NCI-H1694 (cell line): Measurements from ENCODE around the gene CXCR5.

Experiments used
- DNase-seq: peaks from one replicate; lab custom pipeline; 2025; lab: John Stamatoyannopoulos, UW

Gene CXCR5

GRCh38 chr11:118912742-118913410, 29.2 kb downstream of the CXCR5 start:
- DNase-seq: no peak

GRCh38 chr11:118913411-118914125, 29.9 kb downstream of the CXCR5 start:
- no peak for DNase-seq

GRCh38 chr11:118914178-118914918, 30.7 kb downstream of the CXCR5 start:
- DNase-seq: no peak

GRCh38 chr11:118914987-118915386, 31.3 kb downstream of the CXCR5 start:
- DNase-seq: no peak

GRCh38 chr11:118915396-118915795, 31.7 kb downstream of the CXCR5 start:
- no peak for DNase-seq

GRCh38 chr11:118915941-118916841, 32.5 kb downstream of the CXCR5 start:
- DNase-seq: no peak

- no peak for DNase-seq
Observed at GRCh38 chr11:118916842-118917388, 33.2 kb downstream of the CXCR5 start.

- no peak for DNase-seq
Observed at GRCh38 chr11:118917481-118918127, 33.9 kb downstream of the CXCR5 start.

- no peak for DNase-seq
Observed at GRCh38 chr11:118918128-118918685, 34.5 kb downstream of the CXCR5 start.

- DNase-seq: no peak
Observed at GRCh38 chr11:118918686-118919280, 35.1 kb downstream of the CXCR5 start.

GRCh38 chr11:118921121-118921928, 37.6 kb downstream of the CXCR5 start:
- no peak for DNase-seq

- DNase-seq: no peak
Observed at GRCh38 chr11:118921929-118922744, 38.4 kb downstream of the CXCR5 start.

- no peak for DNase-seq
Observed at GRCh38 chr11:118922745-118923627, 39.3 kb downstream of the CXCR5 start.

- no peak for DNase-seq
Observed at GRCh38 chr11:118923721-118924587, 40.3 kb downstream of the CXCR5 start.

- no peak for DNase-seq
Observed at GRCh38 chr11:118924591-118925585, 41.2 kb downstream of the CXCR5 start.
